ENCODE measurements around the gene LRRC74B. TPM values are rescaled to one million over a fixed set of nuclear protein-coding genes. Genes with fewer than 3 reads are reported as not detected.

Gene LRRC74B
- total RNA-seq, 4 donors from 2014 or later = not detected

GRCh38 chr22:21074102-21074715 is 28.5 kb downstream of the LRRC74B start:
- H3K9me3 ChIP-seq = no peaks in the 10 kb centered on the region
- H3K4me1 ChIP-seq = no peaks in the 10 kb centered on the region
- H3K27ac ChIP-seq = no peak overlapping the region
- H3K36me3 ChIP-seq = no peaks in the 10 kb centered on the region
- WGBS, 2 donors (ENCODE audit: low coverage in 1 of 2) = 30 to 60% methylated on average over 1 to 3 of the region's 7 CpGs
- peak; percentile 41 for ATAC-seq
- H3K27me3 ChIP-seq = peaks cover 13% of the 10 kb centered on the region
- no peak for TF ChIP-seq EP300 (IDR thresholded peaks at IDR 0.05)
- TF ChIP-seq POLR2A (IDR thresholded peaks at IDR 0.05) = no peak
- TF ChIP-seq POLR2AphosphoS5 (IDR thresholded peaks at IDR 0.05) = no peak
- TF ChIP-seq CTCF (IDR thresholded peaks at IDR 0.05) = no peak
- no peak overlapping the region for H3K4me3 ChIP-seq

- Histone ChIP-seq H3K36me3 (no peaks in the 10 kb centered on the region), H3K27me3 (peaks cover 17% of the 10 kb centered on the region), H3K4me3 (no peak overlapping the region), H3K9me3 (no peaks in the 10 kb centered on the region), H3K4me1 (no peaks in the 10 kb centered on the region), H3K27ac (no peak overlapping the region)
- ATAC-seq = no peak
- 87% methylated on average over 4 of the region's 14 CpGs; no CpG with 5 or more reads in 1 of the 2 donors for WGBS, 2 donors (ENCODE audit: low coverage in 1 of 2)
- TF ChIP-seq EP300 (IDR thresholded peaks at IDR 0.05) (no peak), POLR2A (IDR thresholded peaks at IDR 0.05) (no peak), POLR2AphosphoS5 (IDR thresholded peaks at IDR 0.05) (no peak), CTCF (IDR thresholded peaks at IDR 0.05) (no peak)
These were observed 29.9 kb downstream of the LRRC74B start for GRCh38 chr22:21075516-21076138.

- Histone ChIP-seq H3K36me3 (no peaks in the 10 kb centered on the region), H3K4me3 (no peak overlapping the region), H3K9me3 (no peaks in the 10 kb centered on the region), H3K27me3 (peaks cover 17% of the 10 kb centered on the region), H3K4me1 (no peaks in the 10 kb centered on the region), H3K27ac (no peak overlapping the region)
- TF ChIP-seq CTCF (IDR thresholded peaks at IDR 0.05) (no peak), EP300 (IDR thresholded peaks at IDR 0.05) (no peak), POLR2A (IDR thresholded peaks at IDR 0.05) (no peak), POLR2AphosphoS5 (IDR thresholded peaks at IDR 0.05) (no peak)
- WGBS, 2 donors (ENCODE audit: low coverage in 1 of 2) = 79% methylated on average over 7 of the region's 21 CpGs
- ATAC-seq = no peak
These were observed 31.3 kb downstream of the LRRC74B start for GRCh38 chr22:21076912-21077625.

GRCh38 chr22:21077884-21078508 is 32.2 kb downstream of the LRRC74B start:
- Histone ChIP-seq H3K4me3 (no peak overlapping the region), H3K27ac (no peak overlapping the region), H3K9me3 (no peaks in the 10 kb centered on the region), H3K4me1 (no peaks in the 10 kb centered on the region), H3K36me3 (no peaks in the 10 kb centered on the region), H3K27me3 (peaks cover 17% of the 10 kb centered on the region)
- 64 to 67% methylated on average over 7 of the region's 16 CpGs for WGBS, 2 donors (ENCODE audit: low coverage in 1 of 2)
- peak; percentile 16 for ATAC-seq
- TF ChIP-seq POLR2AphosphoS5 (IDR thresholded peaks at IDR 0.05) = no peak
- no peak for TF ChIP-seq EP300 (IDR thresholded peaks at IDR 0.05)
- TF ChIP-seq POLR2A (IDR thresholded peaks at IDR 0.05) = no peak
- TF ChIP-seq CTCF (IDR thresholded peaks at IDR 0.05) = no peak

Data from gastroesophageal sphincter (tissue), 4 donors.